RWPE1 (cell line): ENCODE measurements around the gene DSG4.

ENCODE experiments used
- CTCF ChIA-PET: fragments of 350-600 bp; sonication (Branson Sonifier 250); formaldehyde crosslinking; extraction: SDS; loops from one replicate; lab custom pipeline; 2021; lab: Yijun Ruan, JAX
- POLR2A ChIA-PET: fragments of 400-600 bp; formaldehyde crosslinking; extraction: SDS; loops from one replicate; lab custom pipeline; 2020; ENCODE audit warnings: antibody characterized with exemption; ENCODE audit not compliant: low non-redundant PET; lab: Yijun Ruan, JAX
- DNase-seq: peaks from one replicate; pipeline ENCODE4 v3.0.0; 2012; ENCODE audit warnings: low spot score
- H3K27ac ChIP-seq: fragments of 450-650 bp; 2 replicates; pipeline ENCODE4 v1.5.1; 2017
- CTCF ChIP-seq: fragments of 450-650 bp; conservative IDR thresholded peaks from 2 replicates; pipeline ENCODE4 v1.5.1; 2017; ENCODE audit warnings: low read depth, mild to moderate bottlenecking

DSG4 gene

GRCh38 chr18:31402026-31402373, 25.4 kb downstream of the DSG4 start:
- no peak for TF ChIP-seq CTCF
- no peak overlapping the region for H3K27ac ChIP-seq
- POLR2A ChIA-PET = no interaction called here
- CTCF ChIA-PET = interaction anchor here (0.6 kb wide), 1 partner anchor 428 kb away, joined by 3 read pairs; no protein-coding TSS in a partner anchor
- no peak for DNase-seq

- ChIA-PET CTCF (no interaction called here), POLR2A (no interaction called here)
- DNase-seq = no peak
- TF ChIP-seq CTCF = no peak
- no peak overlapping the region for H3K27ac ChIP-seq
Measured at GRCh38 chr18:31403409-31403808, 26.8 kb downstream of the DSG4 start.

- no peak for TF ChIP-seq CTCF
- ChIA-PET POLR2A (no interaction called here), CTCF (no interaction called here)
Measured at GRCh38 chr18:31407649-31408048, 31.1 kb downstream of the DSG4 start.

GRCh38 chr18:31409276-31409675, 32.7 kb downstream of the DSG4 start:
- no peak for DNase-seq
- H3K27ac ChIP-seq = no peak overlapping the region
- ChIA-PET CTCF (no interaction called here), POLR2A (no interaction called here)
- TF ChIP-seq CTCF = no peak

More at GRCh38 chr18:31407649-31408048, 31.1 kb downstream of the DSG4 start:
- H3K27ac ChIP-seq = no peak overlapping the region
- DNase-seq = no peak

GRCh38 chr18:31410716-31411483, 34.3 kb downstream of the DSG4 start:
- ChIA-PET CTCF (interaction anchor here (0.5 to 0.6 kb wide), 2 partner anchors 151 to 268 kb away, joined by 3 read pairs; no protein-coding TSS in a partner anchor), POLR2A (no interaction called here)

GRCh38 chr18:31413137-31413536, 36.6 kb downstream of the DSG4 start:
- ChIA-PET CTCF (no interaction called here), POLR2A (no interaction called here)
- no peak overlapping the region for H3K27ac ChIP-seq
- TF ChIP-seq CTCF = no peak
- no peak for DNase-seq

More at GRCh38 chr18:31410716-31411483, 34.3 kb downstream of the DSG4 start:
- no peak for TF ChIP-seq CTCF
- H3K27ac ChIP-seq = no peak overlapping the region
- DNase-seq = no peak
